Erythroblast (primary cell): ENCODE results near the gene PTPRM.

Experiments
- GATA1 ChIP-seq: IDR thresholded peaks from 2 replicates; pipeline ENCODE4 v1.6.1; 2011; ENCODE audit warnings: low read depth, mild to moderate bottlenecking, control low read depth, low read length, moderate library complexity
- POLR2A ChIP-seq: IDR thresholded peaks from 2 replicates; pipeline ENCODE4 v1.6.1; 2011; ENCODE audit warnings: mild to moderate bottlenecking, low read length

- TF ChIP-seq POLR2A (no peak), GATA1 (no peak)
These were observed 523.9 kb downstream of the PTPRM start for GRCh38 chr18:8091035-8091434.
